ENCODE results near the gene CD302. TPM values are rescaled to one million over a fixed set of nuclear protein-coding genes. Genes with fewer than 3 reads are reported as not detected.
"Not testable (repeated sequence)": the region's sequence is repeated elsewhere in the genome, so short reads cannot be mapped to it uniquely, and the experiment has no call there.

The CD302 gene
- polyA plus RNA-seq, 2 of the 4 experiments (the other 2 are of a cell fraction) = 2.5 to 8.4 TPM

DNA sequence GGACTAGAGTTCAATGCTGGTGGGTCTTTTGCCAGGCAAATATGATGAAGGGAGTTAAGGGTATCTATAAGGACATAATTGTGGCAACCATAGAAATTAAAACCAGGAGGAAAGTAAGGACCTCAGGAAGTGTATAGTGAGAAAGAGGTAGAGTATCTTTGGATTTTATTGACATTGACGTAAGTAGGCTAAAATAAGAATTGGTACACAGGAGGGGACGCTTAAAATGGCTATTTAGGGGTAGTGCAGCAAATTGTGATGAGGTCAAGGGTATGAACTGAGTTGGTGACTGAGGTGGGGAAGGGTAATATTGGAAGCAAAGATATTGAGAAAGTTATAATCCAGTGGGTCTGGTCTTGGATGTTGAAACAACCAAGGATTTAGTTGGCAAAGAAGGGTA is 43.0 kb downstream of the CD302 start (continued):
- TF ChIP-seq RFX5 (IDR thresholded peaks at IDR 0.05) (no peak), ZC3H11A (IDR thresholded peaks at IDR 0.05) (no peak)

GRCh38 chr2:159753797-159754196 is 44.2 kb downstream of the CD302 start:
- DNase-seq (ENCODE audit: low read depth in 1 of 2, low spot score in 1 of 2) (no peak), ATAC-seq (no peak), FAIRE-seq (no peak)
- POLR2A ChIA-PET = no interaction called here
- Histone ChIP-seq H3K9me3 (no peaks in the 10 kb centered on the region), H3K4me1 (peaks cover 12% of the 10 kb centered on the region; the same call in 2 of the 3 replicates), H3K4me2 (no peak overlapping the region), H3K27ac (no peak overlapping the region), H3K4me3 (no peak overlapping the region)
- WGBS (ENCODE audit: missing lambda C conversion rate) = 95% methylated on average over 4 of the region's 4 CpGs
- TF ChIP-seq MAFK (IDR thresholded peaks at IDR 0.05; ENCODE audit: partially characterized antibody) (no peak), POLR2A (IDR thresholded peaks at IDR 0.05; ENCODE audit: low read length) (no peak), HOXB5 (CRISPR knock-in tag; IDR thresholded peaks at IDR 0.05) (no peak)
- CTCF ChIA-PET = interaction anchor here (1.1 to 1.3 kb wide), 2 partner anchors 16 to 186 kb away, joined by 3 to 4 read pairs; no protein-coding TSS in a partner anchor

- no peak for TF ChIP-seq CTCF (IDR thresholded peaks at IDR 0.05)
- no peak for TF ChIP-seq KDM5A (IDR thresholded peaks at IDR 0.05)
- no peak for TF ChIP-seq ESRRA (IDR thresholded peaks at IDR 0.05; ENCODE audit: borderline replicate concordance, low read length)
- TF ChIP-seq EHF (CRISPR knock-in tag; IDR thresholded peaks at IDR 0.05) = no peak
- TF ChIP-seq MAFK (IDR thresholded peaks at IDR 0.05; ENCODE audit: partially characterized antibody) = no peak
- no peak for TF ChIP-seq CHD4 (IDR thresholded peaks at IDR 0.05; ENCODE audit: borderline replicate concordance)
- TF ChIP-seq HOXA7 (CRISPR knock-in tag; IDR thresholded peaks at IDR 0.05) = no peak
- no peak for TF ChIP-seq PHF8 (IDR thresholded peaks at IDR 0.05; ENCODE audit: borderline replicate concordance, low read depth)
- no peak for TF ChIP-seq HEYL (CRISPR knock-in tag; IDR thresholded peaks at IDR 0.05)
- ATAC-seq (no peak), DNase-seq (ENCODE audit: low read depth in 1 of 2, low spot score in 1 of 2) (no peak), FAIRE-seq (no peak)
- 96% methylated on average over 1 of the region's 1 CpG for WGBS (ENCODE audit: missing lambda C conversion rate)
- Histone ChIP-seq H3K9me3 (no peaks in the 10 kb centered on the region), H3K4me3 (no peak overlapping the region), H3K27ac (no peak overlapping the region), H3K4me2 (no peak overlapping the region), H3K4me1 (no peaks in the 10 kb centered on the region)
- ChIA-PET POLR2A (no interaction called here), CTCF (no interaction called here)
These were observed 47.1 kb downstream of the CD302 start for GRCh38 chr2:159750873-159751272.

DNA sequence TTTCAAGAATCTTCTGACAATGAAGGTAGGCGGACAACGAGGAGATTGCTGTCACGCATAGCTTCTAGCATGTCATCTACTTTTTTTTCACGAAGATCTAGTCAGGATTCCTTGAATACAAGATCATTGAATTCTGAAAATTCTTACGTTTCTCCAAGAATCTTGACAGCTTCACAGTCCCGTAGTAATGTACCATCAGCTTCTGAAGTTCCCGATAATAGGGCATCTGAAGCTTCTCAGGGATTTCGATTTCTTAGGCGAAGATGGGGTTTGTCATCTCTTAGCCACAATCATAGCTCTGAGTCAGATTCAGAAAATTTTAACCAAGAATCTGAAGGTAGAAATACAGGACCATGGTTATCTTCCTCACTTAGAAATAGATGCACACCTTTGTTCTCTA is 49.9 kb downstream of the CD302 start:
- Histone ChIP-seq H3K27ac (no peak overlapping the region), H3K9me3 (no peaks in the 10 kb centered on the region), H3K4me1 (no peaks in the 10 kb centered on the region), H3K4me2 (no peak overlapping the region), H3K4me3 (no peak overlapping the region)
- DNase-seq (ENCODE audit: low read depth in 1 of 2, low spot score in 1 of 2) = no peak
- FAIRE-seq = no peak
- CTCF ChIA-PET = interaction anchor here (1.5 kb wide), 1 partner anchor 36 kb away, joined by 3 read pairs; the partner anchor contains the start of gene MARCHF7
- 91% methylated on average over 9 of the region's 9 CpGs for WGBS (ENCODE audit: missing lambda C conversion rate)
- POLR2A ChIA-PET = no interaction called here
- no peak for ATAC-seq
- TF ChIP-seq RARB (CRISPR knock-in tag; IDR thresholded peaks at IDR 0.05) = no peak
- TF ChIP-seq FOSL2 (IDR thresholded peaks at IDR 0.05) = no peak
- TF ChIP-seq FOSL2 (CRISPR knock-in tag; IDR thresholded peaks at IDR 0.05) = no peak
- TF ChIP-seq, protein P1, sequence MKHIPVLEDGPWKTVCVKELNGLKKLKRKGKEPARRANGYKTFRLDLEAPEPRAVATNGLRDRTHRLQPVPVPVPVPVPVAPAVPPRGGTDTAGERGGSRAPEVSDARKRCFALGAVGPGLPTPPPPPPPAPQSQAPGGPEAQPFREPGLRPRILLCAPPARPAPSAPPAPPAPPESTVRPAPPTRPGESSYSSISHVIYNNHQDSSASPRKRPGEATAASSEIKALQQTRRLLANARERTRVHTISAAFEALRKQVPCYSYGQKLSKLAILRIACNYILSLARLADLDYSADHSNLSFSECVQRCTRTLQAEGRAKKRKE (CRISPR knock-in tag; IDR thresholded peaks at IDR 0.05; ENCODE audit: low read depth) = no peak
- TF ChIP-seq ZFP36 (IDR thresholded peaks at IDR 0.05; ENCODE audit: borderline replicate concordance, partially characterized antibody) = no peak
- no peak for TF ChIP-seq FOXS1 (CRISPR knock-in tag; IDR thresholded peaks at IDR 0.05)
- TF ChIP-seq REST (IDR thresholded peaks at IDR 0.05) = no peak

GRCh38 chr2:159745237-159745636 is 52.8 kb downstream of the CD302 start:
- FAIRE-seq; POLR2A ChIA-PET; H3K27ac ChIP-seq; H3K9me3 ChIP-seq; CTCF ChIA-PET; H3K4me2 ChIP-seq; H3K4me1 ChIP-seq; ATAC-seq; H3K4me3 ChIP-seq; DNase-seq (ENCODE audit: low read depth in 1 of 2, low spot score in 1 of 2): not testable (repeated sequence)
- WGBS (ENCODE audit: missing lambda C conversion rate) = 92% methylated on average over 11 of the region's 11 CpGs
